AG04450 (cell line): ENCODE measurements around the gene RPGR. TPM values are rescaled to one million over a fixed set of nuclear protein-coding genes. Genes with fewer than 3 reads are reported as not detected.
A peak's percentile ranks its signal among the peaks of the same experiment; 100 is the strongest.

Source experiments
- CTCF ChIA-PET: fragments of 300-600, 350-600 bp; formaldehyde crosslinking; extraction: SDS; loops from one replicate; lab custom pipeline; 2022; ENCODE audit warnings: antibody characterized with exemption, inconsistent platforms; lab: Charles Lee
- POLR2A ChIA-PET: fragments of 350-600 bp; formaldehyde crosslinking; extraction: SDS; loops from one replicate; lab custom pipeline; 2021; ENCODE audit warnings: antibody characterized with exemption, inconsistent platforms; lab: Yijun Ruan, JAX
- DNase-seq: peaks from one replicate; pipeline ENCODE4 v3.0.0-alpha.2; 2011; ENCODE audit warnings: low read depth, low spot score
- H3K27ac ChIP-seq: one replicate; pipeline ENCODE4 v1.5.1; 2012; ENCODE audit warnings: low read depth, low read length, control low read depth
- H3K27me3 ChIP-seq: one replicate; pipeline ENCODE4 v1.6.0; 2012; ENCODE audit warnings: low read length; ENCODE audit not compliant: control insufficient read depth, insufficient read depth
- H3K4me3 ChIP-seq: 2 replicates; pipeline ENCODE4 v1.5.1; 2011; ENCODE audit warnings: mild to moderate bottlenecking, low read depth, low read length, control low read depth
- H3K9me3 ChIP-seq: 2 replicates; pipeline ENCODE4 v1.5.1; 2012; ENCODE audit warnings: low read length; ENCODE audit not compliant: control insufficient read depth, insufficient read depth
- polyA plus RNA-seq: library from polyadenylated mRNA; depleted of rRNA; stranded (reverse); fragments of >200 nt; gene quantifications from 2 replicates; pipeline ENCODE4 v1.2.3, GENCODE V29; 2011
- TF ChIP-seq, protein P1 (sequence below): IDR thresholded peaks from 2 replicates; pipeline ENCODE4 v1.5.1; 2011; ENCODE audit warnings: low read depth, low read length, control low read depth, inconsistent platforms

The RPGR gene
- polyA plus RNA-seq, 1 experiment = 2.0 TPM

GRCh38 chrX:38276089-38276488 lies 51.2 kb downstream of the RPGR start:
- no peaks in the 10 kb centered on the region for H3K9me3 ChIP-seq
- no peaks in the 10 kb centered on the region for H3K27me3 ChIP-seq
- CTCF ChIA-PET = interaction anchor here (1.3 kb wide), 1 partner anchor 51 kb away, joined by 8 read pairs; the partner anchor contains the start of gene RPGR
- no peak for DNase-seq
- H3K4me3 ChIP-seq = no peak overlapping the region
- TF ChIP-seq, protein P1, sequence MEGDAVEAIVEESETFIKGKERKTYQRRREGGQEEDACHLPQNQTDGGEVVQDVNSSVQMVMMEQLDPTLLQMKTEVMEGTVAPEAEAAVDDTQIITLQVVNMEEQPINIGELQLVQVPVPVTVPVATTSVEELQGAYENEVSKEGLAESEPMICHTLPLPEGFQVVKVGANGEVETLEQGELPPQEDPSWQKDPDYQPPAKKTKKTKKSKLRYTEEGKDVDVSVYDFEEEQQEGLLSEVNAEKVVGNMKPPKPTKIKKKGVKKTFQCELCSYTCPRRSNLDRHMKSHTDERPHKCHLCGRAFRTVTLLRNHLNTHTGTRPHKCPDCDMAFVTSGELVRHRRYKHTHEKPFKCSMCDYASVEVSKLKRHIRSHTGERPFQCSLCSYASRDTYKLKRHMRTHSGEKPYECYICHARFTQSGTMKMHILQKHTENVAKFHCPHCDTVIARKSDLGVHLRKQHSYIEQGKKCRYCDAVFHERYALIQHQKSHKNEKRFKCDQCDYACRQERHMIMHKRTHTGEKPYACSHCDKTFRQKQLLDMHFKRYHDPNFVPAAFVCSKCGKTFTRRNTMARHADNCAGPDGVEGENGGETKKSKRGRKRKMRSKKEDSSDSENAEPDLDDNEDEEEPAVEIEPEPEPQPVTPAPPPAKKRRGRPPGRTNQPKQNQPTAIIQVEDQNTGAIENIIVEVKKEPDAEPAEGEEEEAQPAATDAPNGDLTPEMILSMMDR = no peak
- POLR2A ChIA-PET = no interaction called here
- H3K27ac ChIP-seq = no peak overlapping the region

GRCh38 chrX:38275615-38276014 lies 51.7 kb downstream of the RPGR start:
- ChIA-PET CTCF (interaction anchor here (1.3 kb wide), 1 partner anchor 52 kb away, joined by 8 read pairs; the partner anchor contains the start of gene RPGR), POLR2A (no interaction called here)
- TF ChIP-seq, protein P1 = no peak
- H3K4me3 ChIP-seq = no peak overlapping the region
- DNase-seq = peak; percentile 50
- H3K9me3 ChIP-seq = no peaks in the 10 kb centered on the region
- no peaks in the 10 kb centered on the region for H3K27me3 ChIP-seq
- H3K27ac ChIP-seq = no peak overlapping the region

- no peak for DNase-seq
- H3K27me3 ChIP-seq = no peaks in the 10 kb centered on the region
- H3K9me3 ChIP-seq = no peaks in the 10 kb centered on the region
- TF ChIP-seq, protein P1 = no peak
- no peak overlapping the region for H3K27ac ChIP-seq
- POLR2A ChIA-PET = no interaction called here
- no peak overlapping the region for H3K4me3 ChIP-seq
- CTCF ChIA-PET = interaction anchor here (0.6 to 1.5 kb wide), 4 partner anchors 8 to 107 kb away, joined by 3 to 7 read pairs (median 4); partner anchors contain the start of gene RPGR
Measured at GRCh38 chrX:38273453-38273852, 53.9 kb downstream of the RPGR start.

DNA sequence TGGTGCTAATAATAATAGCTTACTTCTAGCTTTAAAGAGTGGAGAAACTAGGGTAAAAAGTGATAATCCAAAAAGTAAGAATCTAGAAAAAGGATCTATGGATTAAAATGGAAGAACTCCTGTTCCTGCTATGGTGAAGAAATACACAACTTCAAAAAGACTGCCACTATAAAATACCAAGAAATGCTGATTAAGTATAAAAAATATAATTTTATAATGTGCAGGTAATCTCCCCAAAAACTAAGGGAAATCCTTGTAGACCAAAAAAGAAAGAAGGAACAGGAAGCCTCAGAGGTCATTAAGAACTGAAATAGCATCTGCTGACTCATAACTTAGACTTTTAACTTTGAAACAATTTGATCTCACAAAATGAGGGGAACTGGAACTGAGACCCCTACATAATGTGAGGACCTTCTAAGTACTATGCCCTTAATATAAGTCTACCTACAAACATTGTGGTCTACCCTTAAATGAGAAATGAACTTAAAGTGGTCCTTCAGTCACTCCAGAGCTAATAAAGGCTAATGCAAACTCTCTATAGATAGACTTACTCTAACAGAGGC lies 56.1 kb downstream of the RPGR start:
- CTCF ChIA-PET = no interaction called here
- DNase-seq = no peak
- Histone ChIP-seq H3K27me3 (no peaks in the 10 kb centered on the region), H3K4me3 (no peak overlapping the region), H3K9me3 (no peaks in the 10 kb centered on the region), H3K27ac (no peak overlapping the region)
- TF ChIP-seq, protein P1 = no peak
- POLR2A ChIA-PET = no interaction called here

DNA sequence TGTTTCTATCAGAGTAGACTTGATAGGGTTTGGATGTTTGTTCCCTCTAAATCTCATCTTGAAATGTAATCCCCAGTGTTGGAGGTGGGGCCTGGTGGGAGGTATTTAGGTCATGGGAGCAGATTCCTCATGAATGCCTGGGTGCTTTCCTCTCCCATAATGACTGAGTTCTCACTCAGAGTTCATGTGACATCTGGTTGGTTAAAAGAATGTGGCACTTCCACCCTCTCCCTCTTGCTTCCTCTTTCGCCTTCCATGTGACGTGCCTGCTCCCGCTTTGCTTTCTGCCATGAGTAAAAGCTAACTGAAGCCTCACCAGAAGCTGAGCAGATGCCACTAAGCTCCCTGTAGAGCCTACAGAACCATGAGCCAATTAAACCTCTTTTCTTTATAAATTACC lies 59.3 kb downstream of the RPGR start:
- ChIA-PET POLR2A (no interaction called here), CTCF (no interaction called here)
- Histone ChIP-seq H3K27ac (no peak overlapping the region), H3K4me3 (no peak overlapping the region), H3K27me3 (no peaks in the 10 kb centered on the region), H3K9me3 (no peaks in the 10 kb centered on the region)
- TF ChIP-seq, protein P1 = no peak
- DNase-seq = no peak
